ENCODE measurements around the gene TEKT3.
A peak's percentile ranks its signal among the peaks of the same experiment; 100 is the strongest.

The TEKT3 gene

DNA sequence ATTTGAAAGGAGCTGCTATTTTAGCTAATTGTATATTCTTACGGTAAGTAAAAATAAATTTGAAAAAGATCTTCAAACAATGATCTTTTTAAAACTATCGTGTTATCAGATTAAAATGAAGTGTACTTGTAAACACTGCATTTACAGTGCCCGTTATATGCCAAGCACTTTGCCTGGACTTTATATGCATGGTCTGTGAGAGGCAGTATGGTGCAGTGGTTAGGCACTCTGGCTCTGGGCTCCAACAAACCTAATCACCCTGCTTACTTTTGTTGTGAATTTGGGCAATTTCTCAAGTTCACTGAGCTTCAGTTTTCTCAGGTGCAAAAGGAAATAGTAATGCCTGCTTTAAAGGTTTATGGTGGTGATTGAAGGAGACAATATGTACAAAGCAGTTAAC is 77.7 kb downstream of the TEKT3 start:
- Histone ChIP-seq H3K27me3 (replicated peaks; ENCODE audit: control insufficient read depth, insufficient read depth, low read length) (no peaks in the 10 kb centered on the region), H3K4me1 (ENCODE audit: control insufficient read depth, insufficient read depth, low read length) (peaks cover 34% of the 10 kb centered on the region), H3K9me3 (ENCODE audit: control insufficient read depth, low read length) (no peaks in the 10 kb centered on the region), H3K9ac (ENCODE audit: low read length) (peak overlapping the region; percentile 95), H3K4me3 (ENCODE audit: low read length) (peak overlapping the region; percentile 91), H3K36me3 (ENCODE audit: control insufficient read depth, insufficient read depth, low read length, severe bottlenecking) (peaks cover 8% of the 10 kb centered on the region)
- DNase-seq (ENCODE audit: low read depth): no peak

DNA sequence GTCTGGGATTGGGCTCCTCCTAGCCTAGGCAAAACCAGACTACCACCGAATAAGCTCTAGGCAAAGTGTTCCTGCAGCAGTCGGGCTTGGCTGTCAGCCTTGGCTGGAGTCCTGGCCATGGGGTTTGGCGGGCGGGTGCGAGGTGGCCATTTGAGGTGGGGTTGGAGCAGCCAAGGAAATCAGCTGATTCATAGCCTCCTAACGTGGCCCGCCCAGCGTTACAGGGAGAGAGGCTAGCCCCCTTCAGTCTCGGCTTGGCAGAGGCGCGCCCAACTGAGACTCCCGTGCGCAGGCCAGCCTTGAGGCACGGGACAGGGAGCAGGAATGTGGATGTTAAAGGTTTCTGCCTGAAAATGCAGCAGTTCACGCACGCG is 78.2 kb downstream of the TEKT3 start:
- peaks cover 39% of the 10 kb centered on the region for H3K4me1 ChIP-seq (ENCODE audit: control insufficient read depth, insufficient read depth, low read length)
- H3K9ac ChIP-seq (ENCODE audit: low read length): peak overlapping the region; percentile 95
- peaks cover 13% of the 10 kb centered on the region for H3K36me3 ChIP-seq (ENCODE audit: control insufficient read depth, insufficient read depth, low read length, severe bottlenecking)
- peak overlapping the region; percentile 91 for H3K4me3 ChIP-seq (ENCODE audit: low read length)
- no peaks in the 10 kb centered on the region for H3K9me3 ChIP-seq (ENCODE audit: control insufficient read depth, low read length)
- DNase-seq (ENCODE audit: low read depth): peak; percentile 90
- H3K27me3 ChIP-seq (replicated peaks; ENCODE audit: control insufficient read depth, insufficient read depth, low read length): no peaks in the 10 kb centered on the region

DNA sequence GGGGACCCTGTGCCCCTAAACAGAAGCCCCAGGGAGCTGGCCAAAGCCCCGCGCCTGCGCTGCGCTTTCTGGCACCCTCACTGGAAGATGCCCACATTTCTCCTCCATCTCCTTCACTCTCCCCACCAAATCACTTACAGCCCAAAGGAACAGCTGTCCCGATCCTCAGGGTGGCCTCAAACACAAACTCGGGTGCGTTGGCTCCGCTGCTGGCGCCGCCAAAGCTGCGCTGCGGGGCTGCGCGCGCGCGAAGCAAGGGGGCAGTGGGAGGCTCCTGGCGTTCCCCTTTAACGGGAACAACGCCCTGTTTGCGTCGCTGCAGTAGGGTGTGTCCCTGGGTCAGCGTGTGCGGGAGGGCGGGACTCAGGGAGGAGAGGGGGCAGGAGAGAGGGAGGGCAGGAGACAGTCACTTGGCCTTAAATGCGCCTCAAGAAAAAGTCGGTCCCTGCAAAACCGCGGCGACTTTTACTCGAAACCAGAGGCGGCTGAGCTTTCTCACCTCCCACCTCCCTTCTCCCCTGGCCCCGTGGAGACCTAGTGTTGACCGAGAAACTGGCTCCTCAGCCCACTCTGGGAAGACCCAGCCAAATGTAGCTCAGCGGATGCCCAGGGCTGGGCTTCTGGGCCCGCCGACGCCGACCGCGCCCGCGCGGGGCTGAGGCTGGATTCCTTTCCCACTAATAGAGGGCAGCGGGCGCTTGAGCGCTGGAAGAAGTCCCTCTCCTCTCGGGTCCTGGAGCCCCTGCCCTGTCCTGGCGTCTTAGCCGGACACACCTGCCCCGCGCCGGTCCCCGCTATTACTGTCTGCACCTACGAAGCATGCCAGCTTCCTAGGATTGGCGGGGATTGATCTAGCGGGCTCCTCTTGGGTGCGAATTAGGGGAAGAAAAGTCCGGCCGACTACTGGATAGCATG is 78.8 kb downstream of the TEKT3 start:
- Histone ChIP-seq H3K9ac (ENCODE audit: low read length) (peak overlapping the region; percentile 95), H3K27me3 (replicated peaks; ENCODE audit: control insufficient read depth, insufficient read depth, low read length) (no peaks in the 10 kb centered on the region), H3K4me1 (ENCODE audit: control insufficient read depth, insufficient read depth, low read length) (peaks cover 45% of the 10 kb centered on the region), H3K36me3 (ENCODE audit: control insufficient read depth, insufficient read depth, low read length, severe bottlenecking) (peaks cover 20% of the 10 kb centered on the region), H3K4me3 (ENCODE audit: low read length) (peak overlapping the region; percentile 91), H3K9me3 (ENCODE audit: control insufficient read depth, low read length) (no peaks in the 10 kb centered on the region)
- peak; percentile 95 for DNase-seq (ENCODE audit: low read depth)

DNA sequence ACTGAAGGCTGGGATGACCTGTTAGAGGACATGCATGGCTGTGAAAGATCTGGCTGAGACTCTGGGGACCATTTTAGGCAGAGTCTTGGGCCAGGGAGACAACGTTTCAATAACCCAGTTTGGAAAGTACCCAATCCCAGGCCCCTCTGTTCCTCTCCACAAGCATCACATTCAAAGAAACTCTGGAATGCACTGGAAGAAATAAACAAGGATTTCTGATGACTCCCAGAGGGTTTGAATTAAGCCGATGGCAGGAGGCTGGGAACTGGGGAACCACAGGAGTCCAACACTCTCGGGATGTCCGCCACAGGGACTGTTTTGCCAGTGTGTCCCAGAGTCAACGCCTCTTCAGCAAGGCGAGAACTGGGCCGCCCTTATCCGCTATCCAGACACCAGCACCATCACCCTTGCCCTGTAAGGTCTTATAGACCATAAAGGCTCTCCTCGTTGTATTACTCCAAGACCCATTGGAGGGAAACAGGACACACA is 79.6 kb downstream of the TEKT3 start:
- no peaks in the 10 kb centered on the region for H3K9me3 ChIP-seq (ENCODE audit: control insufficient read depth, low read length)
- peak overlapping the region; percentile 95 for H3K9ac ChIP-seq (ENCODE audit: low read length)
- H3K36me3 ChIP-seq (ENCODE audit: control insufficient read depth, insufficient read depth, low read length, severe bottlenecking): peaks cover 25% of the 10 kb centered on the region
- no peaks in the 10 kb centered on the region for H3K27me3 ChIP-seq (replicated peaks; ENCODE audit: control insufficient read depth, insufficient read depth, low read length)
- peak; percentile 61 for DNase-seq (ENCODE audit: low read depth)
- H3K4me3 ChIP-seq (ENCODE audit: low read length): peak overlapping the region; percentile 91
- H3K4me1 ChIP-seq (ENCODE audit: control insufficient read depth, insufficient read depth, low read length): peaks cover 51% of the 10 kb centered on the region

DNA sequence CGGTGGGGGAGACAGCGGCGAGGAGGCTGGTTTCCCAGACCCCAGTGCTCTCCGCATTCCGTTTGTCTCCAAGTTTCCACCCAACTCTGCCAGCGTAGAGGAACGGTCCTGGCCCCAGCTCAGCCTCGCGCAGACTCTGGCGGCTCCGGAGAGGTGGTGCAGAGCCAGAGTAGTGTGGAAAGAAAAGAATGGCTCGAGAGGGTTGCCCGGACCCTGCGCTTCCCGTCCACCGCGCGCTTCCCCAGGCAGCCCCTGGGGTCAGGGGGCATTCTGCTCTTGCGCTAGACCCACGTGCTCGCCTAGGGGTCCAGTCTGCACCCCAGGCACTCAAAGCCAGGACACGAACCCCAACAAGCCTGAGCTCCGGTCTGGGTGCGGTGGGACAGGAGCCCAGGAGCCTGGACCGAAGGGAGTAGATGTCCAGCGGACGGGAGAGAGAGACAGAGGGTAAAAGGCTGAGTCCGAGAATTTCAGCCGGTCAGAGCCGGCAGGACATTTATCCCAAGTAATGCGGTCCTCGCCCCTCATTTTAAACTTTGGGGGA is 80.1 kb downstream of the TEKT3 start:
- Histone ChIP-seq H3K9ac (ENCODE audit: low read length) (peak overlapping the region; percentile 95), H3K4me3 (ENCODE audit: low read length) (peak overlapping the region; percentile 91), H3K4me1 (ENCODE audit: control insufficient read depth, insufficient read depth, low read length) (peaks cover 56% of the 10 kb centered on the region), H3K9me3 (ENCODE audit: control insufficient read depth, low read length) (no peaks in the 10 kb centered on the region), H3K27me3 (replicated peaks; ENCODE audit: control insufficient read depth, insufficient read depth, low read length) (no peaks in the 10 kb centered on the region), H3K36me3 (ENCODE audit: control insufficient read depth, insufficient read depth, low read length, severe bottlenecking) (peaks cover 30% of the 10 kb centered on the region)
- peak; percentile 83 for DNase-seq (ENCODE audit: low read depth)

DNA sequence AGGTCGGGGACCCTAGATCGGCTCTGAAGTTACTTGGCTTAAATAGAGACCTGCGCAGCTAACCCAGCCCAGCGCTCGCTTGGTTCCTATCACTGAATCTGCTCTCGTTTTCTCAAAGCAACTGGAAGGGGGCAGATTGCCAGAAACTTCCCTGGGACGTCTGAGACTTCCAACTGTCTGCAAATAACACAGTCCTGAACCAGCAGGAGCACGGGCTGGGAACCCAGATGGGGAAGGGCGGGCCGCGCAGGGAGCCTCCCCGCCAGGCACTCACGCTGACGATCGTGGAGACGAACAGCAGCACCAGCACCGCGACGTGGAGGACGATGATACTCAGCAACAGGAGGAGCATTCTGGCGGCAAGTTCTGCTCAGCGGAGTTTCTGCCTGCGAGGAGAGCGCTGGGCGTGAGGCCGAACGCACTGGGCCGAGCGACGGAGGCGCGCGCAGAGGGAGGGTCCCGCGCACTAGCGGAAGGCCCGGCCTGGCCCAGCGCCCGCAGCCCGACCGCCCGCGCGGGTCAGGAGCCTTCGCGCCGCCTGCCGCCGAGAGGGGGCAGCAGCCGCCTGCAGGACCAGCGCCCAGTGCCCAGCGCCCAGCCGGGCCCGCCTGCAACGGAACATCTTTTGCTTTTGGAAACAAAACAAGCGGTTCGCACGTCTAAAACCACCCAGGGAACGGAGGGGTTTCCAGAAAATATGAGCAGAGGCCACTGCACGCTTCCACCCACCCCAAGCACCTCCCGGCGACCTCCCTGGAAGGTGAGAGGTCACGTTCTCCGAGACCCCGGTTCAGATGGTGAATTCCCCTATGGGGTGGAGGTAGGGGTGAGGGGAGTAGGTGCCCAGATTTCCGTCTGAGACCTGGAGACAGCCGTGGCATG is 80.8 kb downstream of the TEKT3 start:
- H3K4me3 ChIP-seq (ENCODE audit: low read length): peak overlapping the region; percentile 91
- peak overlapping the region; percentile 95 for H3K9ac ChIP-seq (ENCODE audit: low read length)
- peak; percentile 95 for DNase-seq (ENCODE audit: low read depth)
- H3K36me3 ChIP-seq (ENCODE audit: control insufficient read depth, insufficient read depth, low read length, severe bottlenecking): peaks cover 37% of the 10 kb centered on the region
- H3K9me3 ChIP-seq (ENCODE audit: control insufficient read depth, low read length): no peaks in the 10 kb centered on the region
- peaks cover 58% of the 10 kb centered on the region for H3K4me1 ChIP-seq (ENCODE audit: control insufficient read depth, insufficient read depth, low read length)
- no peaks in the 10 kb centered on the region for H3K27me3 ChIP-seq (replicated peaks; ENCODE audit: control insufficient read depth, insufficient read depth, low read length)

DNA sequence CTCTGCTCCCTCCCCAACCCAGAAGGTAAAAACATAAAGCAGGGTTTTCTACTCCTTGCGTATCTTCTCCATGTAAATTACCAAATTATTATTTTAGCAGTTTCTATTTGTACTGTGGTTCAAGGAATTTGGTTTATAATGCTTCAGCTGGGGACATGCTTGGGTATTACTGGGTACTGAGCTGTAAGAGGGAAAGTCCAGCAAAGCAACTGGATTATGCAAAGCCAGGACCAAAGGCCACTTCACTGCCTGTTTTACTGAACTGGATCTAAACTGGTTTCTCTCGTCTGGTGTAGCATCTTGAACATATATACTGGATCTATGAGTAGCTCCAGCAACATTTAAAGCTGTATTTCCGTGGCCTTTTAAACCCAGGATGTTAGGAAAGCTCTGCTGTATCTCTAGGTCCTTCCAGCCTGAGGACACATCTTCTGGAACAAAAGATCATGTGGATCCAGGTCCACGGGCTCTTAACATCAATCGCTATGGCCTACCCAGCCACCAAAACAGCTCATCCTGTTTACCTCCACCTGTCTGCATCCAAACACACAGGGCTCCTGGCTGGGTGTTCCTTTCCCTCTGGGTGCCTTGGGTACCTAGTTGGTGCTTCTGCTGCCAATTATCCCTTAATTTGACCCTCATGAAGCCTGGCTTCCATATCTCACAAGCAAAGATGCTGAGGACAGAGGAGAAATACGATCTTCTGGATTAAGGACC is 83.4 kb downstream of the TEKT3 start:
- peak overlapping the region; percentile 95 for H3K9ac ChIP-seq (ENCODE audit: low read length)
- no peaks in the 10 kb centered on the region for H3K27me3 ChIP-seq (replicated peaks; ENCODE audit: control insufficient read depth, insufficient read depth, low read length)
- DNase-seq (ENCODE audit: low read depth): no peak
- no peaks in the 10 kb centered on the region for H3K9me3 ChIP-seq (ENCODE audit: control insufficient read depth, low read length)
- H3K36me3 ChIP-seq (ENCODE audit: control insufficient read depth, insufficient read depth, low read length, severe bottlenecking): peaks cover 63% of the 10 kb centered on the region
- H3K4me3 ChIP-seq (ENCODE audit: low read length): peak overlapping the region; percentile 91
- H3K4me1 ChIP-seq (ENCODE audit: control insufficient read depth, insufficient read depth, low read length): peaks cover 66% of the 10 kb centered on the region

DNA sequence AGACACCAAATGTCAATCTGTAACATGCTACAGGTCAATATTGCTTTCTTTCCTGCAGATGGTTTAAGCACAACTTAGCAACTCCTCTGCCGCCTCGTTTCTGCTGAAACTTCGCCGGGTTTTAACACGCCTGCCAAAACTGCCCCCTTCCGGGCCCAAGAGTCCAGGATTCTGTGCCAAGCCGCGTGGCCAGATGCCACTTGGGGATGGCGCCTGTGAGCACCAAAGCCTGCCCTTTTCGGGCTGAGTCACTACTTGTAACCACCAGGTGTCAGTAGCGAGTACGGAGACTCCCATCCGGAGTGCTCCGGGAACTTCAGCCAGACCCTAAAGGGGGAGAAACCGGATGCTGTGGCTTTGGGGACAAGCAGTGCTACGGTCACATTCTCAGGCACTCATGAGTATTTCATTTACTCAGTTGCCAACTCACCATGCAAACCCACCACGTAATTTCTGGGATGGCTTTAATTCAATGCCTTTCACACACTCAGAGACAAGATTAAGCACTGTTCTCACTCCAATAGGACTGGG is 84.1 kb downstream of the TEKT3 start:
- Histone ChIP-seq H3K27me3 (replicated peaks; ENCODE audit: control insufficient read depth, insufficient read depth, low read length) (no peaks in the 10 kb centered on the region), H3K4me3 (ENCODE audit: low read length) (peak overlapping the region; percentile 91), H3K4me1 (ENCODE audit: control insufficient read depth, insufficient read depth, low read length) (peaks cover 70% of the 10 kb centered on the region), H3K36me3 (ENCODE audit: control insufficient read depth, insufficient read depth, low read length, severe bottlenecking) (peaks cover 69% of the 10 kb centered on the region), H3K9ac (ENCODE audit: low read length) (peak overlapping the region; percentile 95), H3K9me3 (ENCODE audit: control insufficient read depth, low read length) (no peaks in the 10 kb centered on the region)
- peak; percentile 95 for DNase-seq (ENCODE audit: low read depth)

DNA sequence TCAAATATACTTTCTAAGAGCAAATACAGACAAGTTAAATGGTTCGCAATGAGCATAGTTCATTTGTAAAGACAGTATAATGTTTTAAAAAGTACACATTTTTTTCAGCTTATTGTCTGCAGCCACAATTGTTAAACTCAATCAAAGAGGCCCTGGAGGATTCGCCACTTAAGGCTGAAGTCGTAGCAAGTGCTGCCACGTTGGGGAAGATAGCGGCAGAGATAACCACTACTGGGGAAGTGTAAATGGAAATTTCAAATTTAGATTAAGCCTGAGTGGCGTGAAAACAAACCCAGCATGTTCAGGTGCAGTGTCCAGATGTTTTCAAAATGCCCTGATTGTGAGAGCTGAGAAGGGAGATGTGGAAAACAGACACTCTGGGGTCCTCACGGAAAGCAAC is 84.7 kb downstream of the TEKT3 start:
- H3K36me3 ChIP-seq (ENCODE audit: control insufficient read depth, insufficient read depth, low read length, severe bottlenecking): peaks cover 75% of the 10 kb centered on the region
- no peak for DNase-seq (ENCODE audit: low read depth)
- H3K9ac ChIP-seq (ENCODE audit: low read length): peak overlapping the region; percentile 79
- no peaks in the 10 kb centered on the region for H3K9me3 ChIP-seq (ENCODE audit: control insufficient read depth, low read length)
- no peaks in the 10 kb centered on the region for H3K27me3 ChIP-seq (replicated peaks; ENCODE audit: control insufficient read depth, insufficient read depth, low read length)
- H3K4me1 ChIP-seq (ENCODE audit: control insufficient read depth, insufficient read depth, low read length): peaks cover 77% of the 10 kb centered on the region
- peak overlapping the region; percentile 91 for H3K4me3 ChIP-seq (ENCODE audit: low read length)

DNA sequence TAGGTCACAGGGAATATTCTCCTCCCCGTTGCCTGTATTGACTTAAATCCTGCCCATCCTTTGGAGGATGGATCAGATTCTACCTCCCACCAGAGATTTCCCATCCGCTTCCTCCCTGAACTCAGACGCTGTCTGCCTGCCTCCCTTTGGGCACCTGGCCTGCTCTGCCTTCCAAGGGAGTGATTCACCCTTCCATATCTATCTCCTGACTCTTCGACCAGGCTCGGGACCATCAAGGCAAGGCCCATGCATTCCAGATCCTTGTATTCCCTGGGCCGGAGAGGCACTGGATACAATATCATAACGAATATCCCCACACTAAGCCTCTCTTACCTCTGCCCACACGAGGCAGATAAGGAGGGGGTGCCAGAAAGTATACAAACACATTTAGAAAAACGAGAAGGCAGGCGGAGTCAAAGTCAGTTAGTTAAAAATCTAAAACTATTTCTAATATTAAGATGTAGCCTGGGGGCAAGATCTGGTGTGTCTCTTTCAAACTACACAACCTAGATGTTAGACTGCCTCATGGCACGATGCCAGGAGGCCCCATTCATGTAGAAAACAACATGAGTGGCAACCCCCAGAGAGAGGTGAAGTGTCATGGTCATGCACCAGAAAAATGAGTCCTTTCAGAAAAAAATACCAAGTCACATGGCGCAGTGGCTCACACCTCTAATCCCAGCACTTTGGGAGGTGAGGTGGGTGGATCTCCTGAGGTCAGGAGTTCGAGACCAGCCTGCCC is 85.5 kb downstream of the TEKT3 start:
- peaks cover 83% of the 10 kb centered on the region for H3K36me3 ChIP-seq (ENCODE audit: control insufficient read depth, insufficient read depth, low read length, severe bottlenecking)
- DNase-seq (ENCODE audit: low read depth): no peak
- H3K4me3 ChIP-seq (ENCODE audit: low read length): peak overlapping the region; percentile 91
- H3K4me1 ChIP-seq (ENCODE audit: control insufficient read depth, insufficient read depth, low read length): peaks cover 85% of the 10 kb centered on the region
- peak overlapping the region; percentile 79 for H3K9ac ChIP-seq (ENCODE audit: low read length)
- no peaks in the 10 kb centered on the region for H3K27me3 ChIP-seq (replicated peaks; ENCODE audit: control insufficient read depth, insufficient read depth, low read length)
- no peaks in the 10 kb centered on the region for H3K9me3 ChIP-seq (ENCODE audit: control insufficient read depth, low read length)
